ENCODE results near the gene LRRK1. TPM values are rescaled to one million over a fixed set of nuclear protein-coding genes. Genes with fewer than 3 reads are reported as not detected.

LRRK1 gene
- polyA plus RNA-seq, 1 donor (not counting 4 experiments of a cell fraction or from before 2014, with no cell fraction given) = 6.2 TPM

GRCh38 chr15:100958326-100959065 lies 39.3 kb downstream of the LRRK1 start:
- Histone ChIP-seq H2AFZ (ENCODE audit: control insufficient read depth, low read length) (no peak overlapping the region), H3K4me3 (ENCODE audit: control insufficient read depth in 2 of 3, extremely low read depth in 1 of 3, insufficient read depth in 2 of 3, low read depth in 1 of 3, low read length in 3 of 3) (no peak overlapping the region), H3K4me2 (ENCODE audit: control insufficient read depth, extremely low read depth, insufficient read depth, low read depth, low read length) (no peak overlapping the region), H3K27ac (ENCODE audit: control insufficient read depth, insufficient read depth, low read length) (no peak overlapping the region), H3K36me3 (ENCODE audit: control insufficient read depth in 2 of 2, extremely low read depth in 1 of 2, insufficient read depth in 2 of 2, low read length in 2 of 2) (no peaks in the 10 kb centered on the region), H3K4me1 (ENCODE audit: control insufficient read depth, extremely low read depth, insufficient read depth, low read length) (no peaks in the 10 kb centered on the region), H3K27me3 (ENCODE audit: control insufficient read depth, extremely low read depth, insufficient read depth, low read length) (no peaks in the 10 kb centered on the region), H3K9ac (ENCODE audit: control insufficient read depth, extremely low read depth, insufficient read depth, low read length) (no peak overlapping the region), H3K79me2 (ENCODE audit: control insufficient read depth, insufficient read depth, low read length) (no peaks in the 10 kb centered on the region), H4K20me1 (ENCODE audit: control insufficient read depth, extremely low read depth, insufficient read depth, low read length) (no peaks in the 10 kb centered on the region), H3K9me1 (ENCODE audit: control insufficient read depth, extremely low read depth, insufficient read depth, low read length) (no peaks in the 10 kb centered on the region), H3K9me3 (ENCODE audit: control insufficient read depth, low read depth, low read length) (no peaks in the 10 kb centered on the region)
- FAIRE-seq (no peak), DNase-seq (ENCODE audit: low read depth, low spot score) (no peak)
- dilution Hi-C loops (cut with MboI; ENCODE audit: extremely low pct_ligation_motif_present, low sequenced_read_pairs) = no loop called here
- TF ChIP-seq EZH2 (IDR thresholded peaks at IDR 0.05; ENCODE audit: low read length) = no peak
- no peak for TF ChIP-seq CTCF (optimal IDR thresholded peaks at IDR 0.05 in 1 of 3, IDR thresholded peaks at IDR 0.05 in 1 of 3, conservative IDR thresholded peaks at IDR 0.05 in 1 of 3; ENCODE audit: extremely low read depth in 1 of 3, insufficient read depth in 2 of 3, low read length in 3 of 3)

DNA sequence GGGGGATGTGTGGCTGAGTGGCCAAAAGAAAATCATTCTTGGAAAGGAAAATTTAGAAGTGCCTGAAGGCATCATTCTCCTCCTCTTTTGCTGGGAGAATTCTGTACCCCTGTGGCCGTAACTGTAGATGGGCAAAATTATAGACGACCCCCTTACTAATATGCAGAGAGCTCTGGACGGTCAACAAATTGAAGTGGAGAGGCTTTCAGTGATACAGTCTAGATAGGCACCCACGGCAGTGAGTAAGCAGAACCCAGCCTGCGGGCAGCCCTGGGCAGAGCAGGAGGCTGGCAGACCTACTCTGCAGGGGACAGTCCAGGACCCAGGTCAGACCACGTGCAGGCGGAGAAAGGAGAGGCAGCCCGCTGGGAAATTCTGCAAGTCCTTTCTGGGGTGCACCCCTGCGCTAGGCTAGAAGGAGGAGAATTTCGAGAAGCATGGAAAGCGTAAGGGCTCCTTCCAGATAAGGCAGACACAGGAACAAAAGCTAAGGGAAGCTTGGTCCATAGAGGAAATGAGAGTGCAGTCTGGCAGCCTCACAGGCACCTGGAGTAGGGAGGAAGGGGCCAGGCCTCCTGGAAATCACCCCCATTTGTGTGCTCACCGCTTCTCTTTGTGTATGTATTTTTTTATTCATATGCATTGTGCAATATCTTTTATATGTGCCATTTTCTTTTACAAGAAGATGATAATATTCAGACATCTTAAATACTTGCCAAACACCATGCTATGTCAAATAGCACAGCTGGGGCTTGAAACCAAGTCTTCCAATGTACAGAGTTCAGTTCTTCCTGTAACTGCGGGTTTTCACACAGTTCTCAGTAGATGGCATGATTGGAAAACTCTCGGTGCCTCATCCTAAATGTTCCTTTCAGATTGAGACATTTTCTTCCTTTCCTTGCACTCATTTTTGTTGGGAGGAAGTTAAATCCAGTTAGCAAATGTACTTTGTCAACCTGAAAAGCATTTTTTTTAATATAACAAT lies 40.2 kb downstream of the LRRK1 start:
- H3K9me3 ChIP-seq (ENCODE audit: control insufficient read depth, low read depth, low read length) = no peaks in the 10 kb centered on the region
- H4K20me1 ChIP-seq (ENCODE audit: control insufficient read depth, extremely low read depth, insufficient read depth, low read length) = no peaks in the 10 kb centered on the region
- no peak overlapping the region for H3K9ac ChIP-seq (ENCODE audit: control insufficient read depth, extremely low read depth, insufficient read depth, low read length)
- no peaks in the 10 kb centered on the region for H3K36me3 ChIP-seq (ENCODE audit: control insufficient read depth in 2 of 2, extremely low read depth in 1 of 2, insufficient read depth in 2 of 2, low read length in 2 of 2)
- dilution Hi-C loops (cut with MboI; ENCODE audit: extremely low pct_ligation_motif_present, low sequenced_read_pairs) = no loop called here
- no peaks in the 10 kb centered on the region for H3K4me1 ChIP-seq (ENCODE audit: control insufficient read depth, extremely low read depth, insufficient read depth, low read length)
- no peak overlapping the region for H2AFZ ChIP-seq (ENCODE audit: control insufficient read depth, low read length)
- no peak overlapping the region for H3K4me2 ChIP-seq (ENCODE audit: control insufficient read depth, extremely low read depth, insufficient read depth, low read depth, low read length)
- FAIRE-seq (no peak), DNase-seq (ENCODE audit: low read depth, low spot score) (no peak)
- no peaks in the 10 kb centered on the region for H3K9me1 ChIP-seq (ENCODE audit: control insufficient read depth, extremely low read depth, insufficient read depth, low read length)
- TF ChIP-seq CTCF (optimal IDR thresholded peaks at IDR 0.05 in 1 of 3, IDR thresholded peaks at IDR 0.05 in 1 of 3, conservative IDR thresholded peaks at IDR 0.05 in 1 of 3; ENCODE audit: extremely low read depth in 1 of 3, insufficient read depth in 2 of 3, low read length in 3 of 3) (no peak), EZH2 (IDR thresholded peaks at IDR 0.05; ENCODE audit: low read length) (no peak)
- no peaks in the 10 kb centered on the region for H3K27me3 ChIP-seq (ENCODE audit: control insufficient read depth, extremely low read depth, insufficient read depth, low read length)
- H3K79me2 ChIP-seq (ENCODE audit: control insufficient read depth, insufficient read depth, low read length) = no peaks in the 10 kb centered on the region
- H3K27ac ChIP-seq (ENCODE audit: control insufficient read depth, insufficient read depth, low read length) = no peak overlapping the region
- H3K4me3 ChIP-seq (ENCODE audit: control insufficient read depth in 2 of 3, extremely low read depth in 1 of 3, insufficient read depth in 2 of 3, low read depth in 1 of 3, low read length in 3 of 3) = no peak overlapping the region
